SU-DHL-6 (cell line): ENCODE measurements around the gene KCNIP4.

ENCODE experiments used
- EZH2phosphoT487 ChIP-seq: fragments of 200-600 bp; sonication (generic), shearing (Covaris generic); conservative IDR thresholded peaks from 2 replicates; pipeline ENCODE4 v1.6.1; 2018; ENCODE audit warnings: mild to moderate bottlenecking, antibody characterized with exemption, low read length, moderate library complexity, mixed read lengths
- TF ChIP-seq, protein P1 (sequence below): fragments of 200-600 bp; sonication (generic); IDR thresholded peaks from one replicate; pipeline ENCODE4 v1.5.1; 2017; ENCODE audit warnings: antibody characterized with exemption, mild to moderate bottlenecking, low read length, moderate library complexity; ENCODE audit not compliant: insufficient read depth, poor library complexity, severe bottlenecking

- TF ChIP-seq, protein P1, sequence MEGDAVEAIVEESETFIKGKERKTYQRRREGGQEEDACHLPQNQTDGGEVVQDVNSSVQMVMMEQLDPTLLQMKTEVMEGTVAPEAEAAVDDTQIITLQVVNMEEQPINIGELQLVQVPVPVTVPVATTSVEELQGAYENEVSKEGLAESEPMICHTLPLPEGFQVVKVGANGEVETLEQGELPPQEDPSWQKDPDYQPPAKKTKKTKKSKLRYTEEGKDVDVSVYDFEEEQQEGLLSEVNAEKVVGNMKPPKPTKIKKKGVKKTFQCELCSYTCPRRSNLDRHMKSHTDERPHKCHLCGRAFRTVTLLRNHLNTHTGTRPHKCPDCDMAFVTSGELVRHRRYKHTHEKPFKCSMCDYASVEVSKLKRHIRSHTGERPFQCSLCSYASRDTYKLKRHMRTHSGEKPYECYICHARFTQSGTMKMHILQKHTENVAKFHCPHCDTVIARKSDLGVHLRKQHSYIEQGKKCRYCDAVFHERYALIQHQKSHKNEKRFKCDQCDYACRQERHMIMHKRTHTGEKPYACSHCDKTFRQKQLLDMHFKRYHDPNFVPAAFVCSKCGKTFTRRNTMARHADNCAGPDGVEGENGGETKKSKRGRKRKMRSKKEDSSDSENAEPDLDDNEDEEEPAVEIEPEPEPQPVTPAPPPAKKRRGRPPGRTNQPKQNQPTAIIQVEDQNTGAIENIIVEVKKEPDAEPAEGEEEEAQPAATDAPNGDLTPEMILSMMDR, result no peak
- TF ChIP-seq EZH2phosphoT487, result no peak
Measured at GRCh38 chr4:21192367-21192766, 756.2 kb downstream of the KCNIP4 start.
